Neural crest cell (in vitro differentiated cells): Measurements from ENCODE around the gene DCAF11. TPM values are rescaled to one million over a fixed set of nuclear protein-coding genes. Genes with fewer than 3 reads are reported as not detected.

Experiments
- DNase-seq: peaks from one replicate; pipeline ENCODE4 v3.0.0; 2021; ENCODE audit warnings: low read depth, mixed read lengths, low spot score
- H3K27ac Mint-ChIP-seq: one replicate; pipeline ENCODE4 v1.8.0; 2021; ENCODE audit warnings: mild to moderate bottlenecking, mixed read lengths; ENCODE audit not compliant: unreplicated experiment
- H3K27me3 Mint-ChIP-seq: 2 replicates; pipeline ENCODE4 v1.8.0; 2021; ENCODE audit warnings: low read depth, mild to moderate bottlenecking, mixed read lengths
- H3K36me3 Mint-ChIP-seq: 2 replicates; pipeline ENCODE4 v1.8.0; 2021; ENCODE audit warnings: low read depth, mild to moderate bottlenecking, mixed read lengths
- H3K4me1 Mint-ChIP-seq: 2 replicates; pipeline ENCODE4 v1.8.0; 2021; ENCODE audit warnings: mixed read lengths
- H3K4me3 Mint-ChIP-seq: one replicate; pipeline ENCODE4 v1.8.0; 2021; ENCODE audit warnings: mild to moderate bottlenecking, mixed read lengths
- H3K9me3 Mint-ChIP-seq: 2 replicates; pipeline ENCODE4 v1.8.0; 2021; ENCODE audit warnings: mixed read lengths
- CTCF ChIP-seq: fragments of 200-600 bp; sonication (generic); conservative IDR thresholded peaks from 2 replicates; pipeline ENCODE4 v1.5.0; 2021; ENCODE audit warnings: antibody characterized with exemption, mild to moderate bottlenecking
- total RNA-seq: library from RNA; stranded (reverse); gene quantifications from 2 replicates; pipeline ENCODE4 v1.2.1, GENCODE V29; 2021

DCAF11 gene
- total RNA-seq, 1 donor from 2014 or later = 53.9 TPM

DNA sequence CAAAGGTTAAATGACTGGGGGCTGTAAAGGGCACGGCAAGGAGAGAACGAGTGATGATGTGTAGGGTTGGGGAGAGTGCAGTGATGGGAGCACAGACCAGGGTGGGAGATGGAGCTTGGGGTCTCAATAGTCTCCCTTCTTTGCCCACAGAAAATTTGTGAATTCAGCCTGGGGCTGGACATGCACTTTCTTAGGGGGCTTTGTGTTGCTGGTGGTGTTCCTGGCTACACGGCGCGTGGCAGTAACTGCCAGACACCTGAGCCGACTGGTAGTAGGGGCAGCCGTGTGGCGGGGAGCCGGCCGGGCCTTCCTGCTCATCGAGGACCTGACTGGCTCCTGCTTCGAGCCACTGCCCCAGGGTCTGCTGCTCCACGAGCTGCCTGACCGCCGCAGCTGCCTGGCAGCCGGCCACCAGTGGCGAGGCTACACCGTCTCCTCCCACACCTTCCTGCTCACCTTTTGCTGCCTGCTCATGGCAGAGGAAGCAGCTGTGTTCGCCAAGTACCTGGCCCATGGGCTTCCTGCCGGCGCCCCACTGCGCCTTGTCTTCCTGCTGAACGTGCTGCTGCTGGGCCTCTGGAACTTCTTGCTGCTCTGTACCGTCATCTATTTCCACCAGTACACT, 17.6 kb downstream of the DCAF11 start:
- no peaks in the 10 kb centered on the region for H3K9me3 Mint-ChIP-seq
- H3K27ac Mint-ChIP-seq = peak overlapping the region; percentile 53
- peak overlapping the region; percentile 25 for H3K4me3 Mint-ChIP-seq
- no peak for TF ChIP-seq CTCF
- peaks cover 15% of the 10 kb centered on the region for H3K4me1 Mint-ChIP-seq
- no peaks in the 10 kb centered on the region for H3K27me3 Mint-ChIP-seq
- DNase-seq = no peak
- H3K36me3 Mint-ChIP-seq = no peaks in the 10 kb centered on the region

DNA sequence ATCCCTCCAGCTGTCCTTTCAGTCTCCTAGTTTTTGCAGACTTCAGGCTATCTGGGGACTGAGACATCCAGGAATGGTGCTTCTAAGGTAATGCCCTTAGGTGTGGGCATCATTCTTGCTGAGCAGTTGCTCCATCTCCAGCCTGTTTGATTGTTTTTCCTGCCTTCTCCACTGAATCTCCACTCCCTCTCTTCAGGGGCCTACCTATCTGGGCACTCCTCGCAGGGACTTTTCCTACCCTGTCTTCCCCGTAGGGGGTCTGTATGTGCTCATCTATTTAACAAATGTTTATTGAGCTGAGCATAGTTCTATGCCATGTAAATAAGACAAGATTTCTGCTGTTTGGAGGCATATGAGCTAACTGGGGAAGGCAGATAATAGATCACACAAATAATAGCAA, 18.4 kb downstream of the DCAF11 start:
- Mint-ChIP-seq H3K4me1 (peaks cover 15% of the 10 kb centered on the region), H3K36me3 (no peaks in the 10 kb centered on the region), H3K27ac (no peak overlapping the region), H3K27me3 (no peaks in the 10 kb centered on the region), H3K9me3 (no peaks in the 10 kb centered on the region), H3K4me3 (peak overlapping the region; percentile 23)
- no peak for TF ChIP-seq CTCF
- no peak for DNase-seq

DNA sequence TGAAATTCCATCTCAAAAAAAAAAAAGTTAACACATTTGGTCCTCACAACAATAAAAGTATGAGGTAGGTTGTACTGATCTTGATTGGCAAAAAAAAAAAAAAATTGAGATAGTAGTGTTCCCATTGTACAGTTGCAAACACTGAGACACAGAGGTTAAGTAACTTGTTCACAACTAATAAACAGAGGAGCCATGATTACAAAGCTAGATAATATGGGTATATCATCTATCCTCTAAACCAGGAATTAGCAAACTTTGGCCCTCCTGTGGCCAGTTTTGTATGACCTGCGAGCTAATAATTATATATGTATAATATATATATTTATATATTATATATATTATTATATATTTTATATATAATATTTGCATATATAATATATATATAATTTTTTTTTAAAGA, 19.2 kb downstream of the DCAF11 start:
- H3K27me3 Mint-ChIP-seq = no peaks in the 10 kb centered on the region
- TF ChIP-seq CTCF = no peak
- peaks cover 21% of the 10 kb centered on the region for H3K4me1 Mint-ChIP-seq
- no peak overlapping the region for H3K4me3 Mint-ChIP-seq
- no peak for DNase-seq
- H3K27ac Mint-ChIP-seq = no peak overlapping the region
- H3K9me3 Mint-ChIP-seq = no peaks in the 10 kb centered on the region
- H3K36me3 Mint-ChIP-seq = peaks cover 3% of the 10 kb centered on the region

DNA sequence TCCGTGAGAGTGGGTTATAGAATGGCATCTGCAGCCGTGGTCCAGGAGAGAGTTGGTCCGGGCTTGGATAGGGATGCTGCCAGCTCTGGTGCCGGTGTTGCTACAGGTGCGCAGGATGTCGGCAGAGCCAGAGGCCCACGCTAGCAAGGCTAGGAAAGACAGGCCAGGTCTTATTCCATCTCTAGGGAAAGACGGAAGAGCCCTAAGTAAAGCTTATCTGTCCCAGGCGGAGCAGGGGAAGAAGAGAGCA, 20.9 kb downstream of the DCAF11 start:
- H3K9me3 Mint-ChIP-seq = no peaks in the 10 kb centered on the region
- H3K27me3 Mint-ChIP-seq = no peaks in the 10 kb centered on the region
- DNase-seq = no peak
- peak overlapping the region; percentile 91 for H3K4me3 Mint-ChIP-seq
- peaks cover 38% of the 10 kb centered on the region for H3K4me1 Mint-ChIP-seq
- TF ChIP-seq CTCF = no peak
- H3K36me3 Mint-ChIP-seq = peaks cover 9% of the 10 kb centered on the region
- H3K27ac Mint-ChIP-seq = no peak overlapping the region

DNA sequence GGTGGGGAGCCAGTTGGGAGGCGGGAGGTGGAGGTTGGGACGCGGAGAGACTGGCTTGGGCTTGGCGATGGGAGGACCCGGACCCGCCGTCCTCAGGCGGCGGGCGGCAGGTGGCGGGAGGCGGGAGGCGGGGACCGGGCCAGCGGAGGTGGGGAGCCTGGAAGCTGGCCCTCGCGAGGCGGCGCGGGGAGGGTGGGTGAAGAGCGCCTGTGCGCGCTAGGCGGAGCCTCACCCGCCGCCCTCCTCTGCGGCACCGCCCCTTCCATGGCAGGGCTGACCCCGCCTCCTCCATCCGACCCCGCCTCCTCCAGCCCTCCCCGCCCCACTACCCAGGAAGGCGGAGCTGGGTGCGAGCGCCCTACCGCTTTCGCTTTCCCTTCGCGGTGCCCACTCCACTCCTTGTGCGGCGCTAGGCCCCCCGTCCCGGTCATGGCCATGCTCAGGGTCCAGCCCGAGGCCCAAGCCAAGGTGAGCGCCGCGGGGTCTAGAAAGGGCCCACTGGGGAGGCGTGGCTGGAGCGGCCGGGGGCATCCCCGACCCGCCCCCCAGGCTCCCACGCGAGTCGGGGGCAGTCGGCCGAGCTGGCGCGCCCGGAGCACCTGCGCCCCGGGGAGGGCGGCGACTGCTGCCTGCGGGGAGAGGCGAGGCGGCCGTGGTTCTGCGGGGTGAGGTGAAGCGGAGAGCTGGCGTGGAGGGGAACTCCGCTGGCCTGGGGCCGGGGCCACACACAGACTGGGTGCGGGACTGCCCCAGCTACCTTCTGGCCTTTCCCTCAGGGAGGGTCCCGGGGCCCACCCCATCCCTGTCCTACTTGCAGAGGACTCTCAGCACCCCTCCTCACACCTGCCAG, 21.5 kb downstream of the DCAF11 start, which contains the start of gene PSME1:
Gene PSME1 (plus strand): TSS at position 361 of the 850 bp plus-strand sequence. CDS start 69 bp downstream, at position 430.
- Mint-ChIP-seq H3K27ac (no peak within 1 kb of the TSS), H3K4me3 (peak within 1 kb of the TSS; percentile 91), H3K36me3 (peaks cover 9% of the 10 kb centered on the region), H3K9me3 (no peaks in the 10 kb centered on the region), H3K27me3 (no peaks in the 10 kb centered on the region), H3K4me1 (peaks cover 43% of the 10 kb centered on the region)
- no peak for TF ChIP-seq CTCF
- peak; percentile 87 for DNase-seq
